Upper lobe of left lung (tissue), 4 donors: ENCODE results near the gene CERS6.

Source experiments
- EP300 ChIP-seq, 4 donors: sonication (generic); formaldehyde crosslinking; IDR thresholded peaks; one replicate each; pipeline ENCODE4 v1.5.1; 2017; ENCODE audit warnings: antibody characterized with exemption in 4 of 4, control low read depth in 2 of 4
- TF ChIP-seq, protein P1 (sequence below), 6 experiments: fragments of 450-650 bp in 4 of 6; fragments of 200-600 bp in 2 of 6; sonication (generic) in 2 of 6; IDR thresholded peaks; one replicate each; pipeline ENCODE4 v1.5.1; 2016 to 2019; ENCODE audit warnings: antibody characterized with exemption in 6 of 6

DNA sequence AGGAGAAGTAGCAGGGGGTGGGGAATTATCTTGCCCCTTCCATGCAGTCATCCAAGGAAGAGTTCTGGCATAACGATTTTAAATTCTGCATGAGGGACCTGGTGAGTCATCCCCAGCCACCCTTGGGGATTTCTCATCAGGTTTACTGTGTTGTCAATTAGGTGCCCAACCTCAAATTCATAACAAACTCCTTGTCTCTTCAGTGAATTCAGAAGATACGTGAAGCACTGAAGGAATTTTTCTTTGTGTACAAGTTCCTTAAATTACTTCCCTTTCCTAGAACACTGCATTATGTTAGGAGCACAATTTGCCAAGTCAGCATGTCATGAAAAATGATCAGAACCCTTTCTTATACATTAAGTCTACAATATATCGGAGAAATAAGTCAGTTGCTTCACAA lies 275.5 kb downstream of the CERS6 start:
- TF ChIP-seq, protein P1, sequence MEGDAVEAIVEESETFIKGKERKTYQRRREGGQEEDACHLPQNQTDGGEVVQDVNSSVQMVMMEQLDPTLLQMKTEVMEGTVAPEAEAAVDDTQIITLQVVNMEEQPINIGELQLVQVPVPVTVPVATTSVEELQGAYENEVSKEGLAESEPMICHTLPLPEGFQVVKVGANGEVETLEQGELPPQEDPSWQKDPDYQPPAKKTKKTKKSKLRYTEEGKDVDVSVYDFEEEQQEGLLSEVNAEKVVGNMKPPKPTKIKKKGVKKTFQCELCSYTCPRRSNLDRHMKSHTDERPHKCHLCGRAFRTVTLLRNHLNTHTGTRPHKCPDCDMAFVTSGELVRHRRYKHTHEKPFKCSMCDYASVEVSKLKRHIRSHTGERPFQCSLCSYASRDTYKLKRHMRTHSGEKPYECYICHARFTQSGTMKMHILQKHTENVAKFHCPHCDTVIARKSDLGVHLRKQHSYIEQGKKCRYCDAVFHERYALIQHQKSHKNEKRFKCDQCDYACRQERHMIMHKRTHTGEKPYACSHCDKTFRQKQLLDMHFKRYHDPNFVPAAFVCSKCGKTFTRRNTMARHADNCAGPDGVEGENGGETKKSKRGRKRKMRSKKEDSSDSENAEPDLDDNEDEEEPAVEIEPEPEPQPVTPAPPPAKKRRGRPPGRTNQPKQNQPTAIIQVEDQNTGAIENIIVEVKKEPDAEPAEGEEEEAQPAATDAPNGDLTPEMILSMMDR (IDR thresholded peaks at IDR 0.05): no peak
- no peak for TF ChIP-seq EP300 (IDR thresholded peaks at IDR 0.05)
